ENCODE data around the gene KCTD17. TPM values are rescaled to one million over a fixed set of nuclear protein-coding genes. Genes with fewer than 3 reads are reported as not detected.

KCTD17 gene
- total and polyA plus RNA-seq, 2 donors from 2014 or later: 9.6 to 13.9 TPM

GRCh38 chr22:37082251-37082873 lies 30.8 kb downstream of the KCTD17 start:
- Histone ChIP-seq H3K9ac (ENCODE audit: low read length in 3 of 3) (no peak overlapping the region), H3K27me3 (ENCODE audit: control insufficient read depth, insufficient read depth, low read length) (no peaks in the 10 kb centered on the region), H3K9me3 (ENCODE audit: control insufficient read depth in 2 of 3, insufficient read depth in 1 of 3, low read length in 3 of 3) (no peaks in the 10 kb centered on the region), H3K27ac (ENCODE audit: low read depth in 2 of 2, low read length in 2 of 2) (no peak overlapping the region), H3K4me3 (ENCODE audit: low read length in 3 of 3) (no peak overlapping the region), H3K36me3 (ENCODE audit: control insufficient read depth in 2 of 3, insufficient read depth in 3 of 3, low read length in 3 of 3) (no peaks in the 10 kb centered on the region), H3K4me1 (ENCODE audit: control insufficient read depth in 2 of 3, insufficient read depth in 2 of 3, low read depth in 1 of 3, low read length in 3 of 3) (peaks cover 0 to 3% (median 0%) of the 10 kb centered on the region in 3 donors)
- DNase-seq (no peak), FAIRE-seq (no peak)
- TF ChIP-seq, protein P1, sequence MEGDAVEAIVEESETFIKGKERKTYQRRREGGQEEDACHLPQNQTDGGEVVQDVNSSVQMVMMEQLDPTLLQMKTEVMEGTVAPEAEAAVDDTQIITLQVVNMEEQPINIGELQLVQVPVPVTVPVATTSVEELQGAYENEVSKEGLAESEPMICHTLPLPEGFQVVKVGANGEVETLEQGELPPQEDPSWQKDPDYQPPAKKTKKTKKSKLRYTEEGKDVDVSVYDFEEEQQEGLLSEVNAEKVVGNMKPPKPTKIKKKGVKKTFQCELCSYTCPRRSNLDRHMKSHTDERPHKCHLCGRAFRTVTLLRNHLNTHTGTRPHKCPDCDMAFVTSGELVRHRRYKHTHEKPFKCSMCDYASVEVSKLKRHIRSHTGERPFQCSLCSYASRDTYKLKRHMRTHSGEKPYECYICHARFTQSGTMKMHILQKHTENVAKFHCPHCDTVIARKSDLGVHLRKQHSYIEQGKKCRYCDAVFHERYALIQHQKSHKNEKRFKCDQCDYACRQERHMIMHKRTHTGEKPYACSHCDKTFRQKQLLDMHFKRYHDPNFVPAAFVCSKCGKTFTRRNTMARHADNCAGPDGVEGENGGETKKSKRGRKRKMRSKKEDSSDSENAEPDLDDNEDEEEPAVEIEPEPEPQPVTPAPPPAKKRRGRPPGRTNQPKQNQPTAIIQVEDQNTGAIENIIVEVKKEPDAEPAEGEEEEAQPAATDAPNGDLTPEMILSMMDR (IDR thresholded peaks at IDR 0.05; ENCODE audit: borderline replicate concordance, extremely low read depth, insufficient read depth): no peak
- intact Hi-C loops (cut with DNase I): loop anchor here (10.0 kb wide), 1 partner anchor 122 kb away; no protein-coding TSS in a partner anchor

GRCh38 chr22:37083914-37084313 lies 32.4 kb downstream of the KCTD17 start:
- FAIRE-seq (no peak), DNase-seq (no peak)
- H3K36me3 ChIP-seq (ENCODE audit: control insufficient read depth in 2 of 3, insufficient read depth in 3 of 3, low read length in 3 of 3): no peaks in the 10 kb centered on the region
- H3K4me3 ChIP-seq (ENCODE audit: low read length in 3 of 3): no peak overlapping the region
- intact Hi-C loops (cut with DNase I): loop anchor here (10.0 kb wide), 1 partner anchor 121 kb away; no protein-coding TSS in a partner anchor
- H3K9me3 ChIP-seq (ENCODE audit: control insufficient read depth in 2 of 3, insufficient read depth in 1 of 3, low read length in 3 of 3): no peaks in the 10 kb centered on the region
- no peaks in the 10 kb centered on the region for H3K27me3 ChIP-seq (ENCODE audit: control insufficient read depth, insufficient read depth, low read length)
- no peak overlapping the region for H3K9ac ChIP-seq (ENCODE audit: low read length in 3 of 3)
- peaks cover 0 to 3% (median 0%) of the 10 kb centered on the region in 3 donors for H3K4me1 ChIP-seq (ENCODE audit: control insufficient read depth in 2 of 3, insufficient read depth in 2 of 3, low read depth in 1 of 3, low read length in 3 of 3)
- H3K27ac ChIP-seq (ENCODE audit: low read depth in 2 of 2, low read length in 2 of 2): no peak overlapping the region
- TF ChIP-seq, protein P1 (IDR thresholded peaks at IDR 0.05; ENCODE audit: borderline replicate concordance, extremely low read depth, insufficient read depth): no peak

DNA sequence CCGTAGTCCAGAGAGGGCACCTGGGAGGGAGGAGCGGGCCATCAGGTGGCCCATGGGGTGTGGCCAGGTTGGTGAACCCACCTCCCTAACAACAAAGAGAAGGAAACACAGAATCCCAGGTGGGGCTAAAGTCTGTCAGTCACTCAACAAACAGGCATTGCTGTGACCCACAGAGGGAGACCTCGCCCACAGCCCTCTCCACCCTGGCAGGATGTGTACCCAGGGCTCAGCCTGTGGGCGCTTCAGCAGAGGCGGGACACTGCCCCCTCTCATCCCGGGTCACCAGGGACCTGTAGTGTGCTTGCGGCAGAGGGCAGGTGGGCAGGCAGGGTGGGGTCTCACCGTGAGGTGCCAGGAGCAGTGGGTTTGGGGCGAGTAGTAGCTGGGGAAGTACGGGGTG lies 32.8 kb downstream of the KCTD17 start:
- no peak overlapping the region for H3K9ac ChIP-seq (ENCODE audit: low read length in 3 of 3)
- intact Hi-C loops (cut with DNase I): loop anchor here (10.0 kb wide), 1 partner anchor 120 kb away; no protein-coding TSS in a partner anchor
- TF ChIP-seq, protein P1 (IDR thresholded peaks at IDR 0.05; ENCODE audit: borderline replicate concordance, extremely low read depth, insufficient read depth): no peak
- no peak overlapping the region for H3K27ac ChIP-seq (ENCODE audit: low read depth in 2 of 2, low read length in 2 of 2)
- DNase-seq (no peak), FAIRE-seq (no peak)
- peaks cover 0 to under 1% (median 0%) of the 10 kb centered on the region in 3 donors for H3K4me1 ChIP-seq (ENCODE audit: control insufficient read depth in 2 of 3, insufficient read depth in 2 of 3, low read depth in 1 of 3, low read length in 3 of 3)
- H3K9me3 ChIP-seq (ENCODE audit: control insufficient read depth in 2 of 3, insufficient read depth in 1 of 3, low read length in 3 of 3): no peaks in the 10 kb centered on the region
- no peaks in the 10 kb centered on the region for H3K36me3 ChIP-seq (ENCODE audit: control insufficient read depth in 2 of 3, insufficient read depth in 3 of 3, low read length in 3 of 3)
- no peak overlapping the region for H3K4me3 ChIP-seq (ENCODE audit: low read length in 3 of 3)
- H3K27me3 ChIP-seq (ENCODE audit: control insufficient read depth, insufficient read depth, low read length): no peaks in the 10 kb centered on the region

Measured in kidney (tissue), 14 donors.